Right forelimb (tissue), 1 donor: ENCODE data around the gene CAPN12.
A peak's percentile ranks its signal among the peaks of the same experiment; 100 is the strongest.
"Not testable (repeated sequence)": the region's sequence is repeated elsewhere in the genome, so short reads cannot be mapped to it uniquely, and the experiment has no call there.

ENCODE experiments used
- DNase-seq: peaks from one replicate; pipeline ENCODE4 v3.0.0-alpha.2; 2018

Gene CAPN12

DNA sequence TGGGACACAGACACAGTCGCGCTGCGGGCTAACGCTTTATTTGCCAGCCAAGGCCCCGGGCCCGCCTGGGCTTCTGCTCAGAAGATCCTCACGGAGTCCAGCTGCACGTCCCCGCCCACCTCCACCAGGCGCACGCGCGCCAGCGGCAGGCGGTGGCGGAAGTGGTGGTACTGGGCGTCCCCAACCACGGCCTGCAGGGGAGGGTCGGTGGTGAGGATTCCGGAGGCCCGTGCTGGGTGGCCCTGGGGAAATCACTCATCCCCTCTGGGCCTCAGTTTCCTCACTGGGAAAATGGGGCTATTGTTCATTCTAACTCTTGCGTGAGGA lies 26.6 kb upstream of the CAPN12 start:
- DNase-seq, result not testable (repeated sequence)

DNA sequence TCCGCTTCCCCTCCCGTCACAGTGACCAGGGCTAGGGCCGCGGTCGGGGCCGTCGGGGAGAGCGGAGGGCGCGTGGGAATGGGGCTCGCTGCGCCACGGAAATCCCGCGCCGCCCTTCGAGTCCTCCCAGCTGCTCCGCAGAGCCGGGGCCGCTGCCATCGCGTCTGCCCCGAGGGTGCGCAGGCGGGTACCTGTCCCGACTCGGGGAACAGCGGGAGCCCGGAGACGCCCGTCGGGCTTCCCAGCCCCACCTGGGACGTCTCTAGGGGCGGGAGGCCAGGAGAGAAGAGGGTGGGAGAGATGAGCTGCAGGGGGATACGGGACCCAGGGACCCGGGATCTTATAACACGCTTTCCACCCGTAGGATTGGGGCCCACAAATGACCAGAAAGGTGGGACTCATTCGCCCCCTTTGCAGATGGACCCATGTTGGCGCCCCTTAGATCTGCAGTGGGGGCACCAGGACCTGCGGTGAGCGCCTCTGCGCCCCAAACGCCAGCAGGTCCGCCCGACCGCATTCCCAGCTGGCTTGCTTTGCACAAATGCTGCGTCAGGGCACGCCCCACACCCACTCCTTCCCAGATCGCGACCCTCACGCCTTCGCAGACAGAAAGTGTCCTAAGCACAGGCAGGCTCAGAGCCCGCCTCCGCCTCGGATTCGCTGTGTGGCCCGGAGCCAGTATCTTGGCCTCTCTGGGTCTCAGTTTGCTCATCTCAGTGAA lies 26.1 kb upstream of the CAPN12 start:
- not testable (repeated sequence) for DNase-seq

DNA sequence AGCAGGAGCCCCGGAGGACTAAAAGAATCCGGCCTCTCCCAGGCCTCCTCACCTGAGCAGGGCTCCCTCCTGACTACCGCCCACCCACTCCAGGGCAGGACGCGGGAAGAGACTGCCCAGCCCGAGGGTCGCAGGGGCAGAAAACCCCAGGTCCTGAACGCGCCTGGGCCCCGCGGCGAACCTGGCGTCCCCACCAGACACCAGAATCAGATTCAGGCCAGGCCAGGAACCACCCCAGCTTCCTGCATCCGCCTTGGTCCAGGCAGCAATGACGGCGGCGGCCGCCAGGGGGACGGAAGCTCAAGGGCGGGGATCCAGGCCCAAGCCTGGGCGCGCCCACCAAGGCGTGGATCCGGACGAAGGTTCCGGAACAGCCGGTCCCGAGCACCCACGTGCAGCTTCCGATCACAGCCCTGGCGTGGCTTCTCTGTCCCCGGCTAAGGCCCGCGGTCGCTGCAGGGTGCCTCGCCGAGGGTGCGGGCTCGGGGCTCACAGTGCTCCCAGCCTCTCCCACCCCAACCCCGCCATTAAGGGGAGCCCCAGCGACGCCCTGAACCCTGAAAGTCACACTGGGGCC lies 25.4 kb upstream of the CAPN12 start:
- peak; percentile 90 for DNase-seq

DNA sequence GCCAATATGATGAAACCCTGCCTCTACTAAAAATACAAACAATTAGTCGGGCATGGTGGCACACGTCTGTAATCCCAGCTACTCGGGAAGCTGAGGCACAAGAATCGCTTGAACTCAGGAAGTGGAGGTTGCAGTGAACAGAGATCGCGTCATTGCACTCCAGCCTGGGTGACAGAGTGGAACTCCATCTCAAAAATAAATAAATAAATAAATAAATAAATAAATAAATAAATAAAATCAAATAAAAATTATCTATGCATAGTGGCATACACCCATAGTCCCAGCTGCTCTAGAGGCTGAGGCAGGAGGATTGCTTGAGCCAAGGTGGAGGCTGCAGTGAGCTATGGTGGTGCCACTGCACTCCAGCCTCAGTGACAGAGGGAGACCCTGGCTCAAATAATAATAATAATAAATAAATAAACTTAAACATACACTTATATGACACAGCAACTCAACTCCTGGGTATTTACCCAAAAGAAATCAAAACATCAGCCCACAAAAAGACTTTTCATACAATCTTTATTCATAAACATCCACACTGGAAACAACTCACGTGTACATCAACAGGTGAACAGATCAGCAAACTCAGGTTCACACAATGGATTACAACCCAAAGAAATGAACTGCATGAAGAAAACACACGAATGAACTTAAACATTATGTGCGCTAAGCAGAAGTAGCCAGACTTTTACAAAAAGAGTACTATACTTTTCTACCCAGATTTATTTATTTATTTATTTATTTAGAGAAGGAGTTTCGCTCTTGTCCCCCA lies 22.2 kb upstream of the CAPN12 start:
- no peak for DNase-seq

DNA sequence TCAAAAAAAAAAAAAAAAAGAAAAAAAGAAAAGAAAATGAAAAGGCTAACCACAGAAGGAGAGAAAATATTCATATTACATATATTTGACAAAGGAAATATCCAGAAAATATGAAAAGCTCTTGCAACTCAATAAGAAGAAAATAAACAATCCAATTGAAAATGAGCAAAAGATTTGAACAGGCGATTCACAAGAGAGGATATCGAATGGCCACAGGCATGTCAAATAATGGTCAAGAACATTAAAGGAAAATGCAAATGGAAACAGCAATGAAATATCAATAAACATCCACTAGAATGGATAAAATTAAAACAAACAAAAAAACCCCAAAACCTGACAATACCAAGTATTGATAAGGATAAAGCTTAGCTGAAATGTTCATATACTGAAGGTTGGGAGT lies 20.9 kb upstream of the CAPN12 start:
- DNase-seq, result no peak

DNA sequence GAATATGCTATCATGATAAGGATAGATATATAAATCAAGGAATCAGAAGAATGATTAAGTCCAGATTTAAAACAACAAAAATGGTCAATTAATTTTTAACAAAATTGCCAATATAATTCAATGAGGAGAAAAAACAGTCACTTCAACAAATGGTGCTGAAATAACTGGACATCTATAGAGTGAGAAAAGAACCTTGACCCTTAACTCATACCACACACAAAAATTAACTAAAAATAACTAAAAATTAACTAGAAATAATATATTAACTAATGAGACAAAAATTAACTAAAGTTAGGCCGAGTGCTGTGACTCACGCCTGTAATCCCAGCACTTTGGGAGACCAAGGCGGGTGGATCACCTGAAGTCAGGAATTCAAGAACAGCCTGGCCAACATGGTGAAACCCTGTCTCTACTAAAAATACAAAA lies 19.5 kb upstream of the CAPN12 start:
- no peak for DNase-seq

DNA sequence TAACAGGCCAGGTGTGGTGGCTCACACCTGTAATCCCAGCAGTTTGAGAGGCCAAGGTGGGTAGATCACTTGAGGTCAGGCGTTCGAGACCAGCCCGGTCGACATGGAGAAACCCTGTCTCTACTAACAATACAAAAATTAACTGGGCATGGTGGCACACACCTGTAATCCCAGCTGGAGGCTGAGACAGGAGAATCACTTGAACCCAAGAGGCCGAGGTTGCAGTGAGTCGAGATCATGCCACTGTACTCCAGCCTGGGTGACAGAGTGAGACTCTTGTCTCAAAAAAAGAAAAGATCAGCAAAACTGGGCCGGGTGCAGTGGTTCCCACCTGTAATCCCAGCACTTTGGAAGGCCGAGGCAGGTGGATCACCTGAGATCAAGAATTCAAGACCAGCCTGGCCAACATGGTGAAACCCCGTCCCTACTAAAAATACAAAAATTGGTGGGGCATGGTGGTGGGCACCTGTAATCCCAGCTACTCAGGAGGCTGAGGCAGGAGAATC lies 17.7 kb upstream of the CAPN12 start:
- DNase-seq, result not testable (repeated sequence)

DNA sequence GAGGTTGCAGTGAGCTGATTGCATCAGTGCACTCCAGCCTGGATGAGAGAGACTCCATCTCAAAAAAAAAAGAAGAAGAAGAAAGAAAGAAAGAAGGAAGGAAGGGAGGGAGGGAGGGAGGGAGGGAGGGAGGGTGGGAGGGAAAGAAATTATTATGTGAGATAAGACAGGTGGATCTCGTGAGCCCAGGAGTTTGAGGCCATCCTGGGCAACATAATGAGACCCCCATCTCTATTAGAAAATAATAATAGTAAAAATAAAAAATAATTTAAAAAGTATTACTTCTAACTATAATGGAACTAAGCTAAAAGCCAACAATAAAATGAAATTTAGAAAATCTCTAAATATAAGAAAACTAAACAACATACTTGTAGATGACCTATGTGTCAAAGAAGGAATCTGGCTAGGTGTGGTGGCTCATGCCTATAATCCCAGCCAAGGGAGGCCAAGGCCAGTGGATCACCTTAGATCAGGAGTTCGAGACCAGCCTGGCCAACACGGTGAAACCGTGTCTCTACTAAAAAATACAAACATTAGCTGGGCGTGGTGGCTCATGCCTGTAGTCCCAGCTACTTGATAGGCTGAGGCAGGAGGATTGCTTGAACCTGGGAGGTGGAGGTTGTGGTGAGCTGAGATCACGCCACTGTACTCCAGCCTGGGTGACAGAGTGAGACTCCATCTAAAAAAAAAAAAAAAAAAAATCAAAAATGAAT lies 16.7 kb upstream of the CAPN12 start:
- not testable (repeated sequence) for DNase-seq

DNA sequence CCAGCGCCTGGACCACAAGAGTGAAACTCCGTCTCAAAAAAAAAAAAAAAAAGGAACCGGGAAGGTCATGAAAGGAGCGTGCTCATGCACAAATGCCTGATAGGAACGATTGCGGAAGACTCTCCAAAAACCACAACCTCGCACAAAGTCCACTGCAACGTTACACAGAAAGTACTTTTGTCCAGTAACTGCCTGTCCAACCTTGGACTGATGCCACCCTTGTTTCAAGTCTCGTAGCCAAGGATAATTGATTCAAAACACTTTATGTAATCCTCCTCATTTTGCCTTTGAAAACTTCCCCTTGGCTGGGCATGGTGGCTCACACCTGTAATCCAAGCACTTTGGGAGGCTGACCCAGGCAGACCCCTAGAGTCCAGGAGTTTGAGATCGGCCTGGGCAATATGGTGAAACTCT lies 15.3 kb upstream of the CAPN12 start:
- no peak for DNase-seq

DNA sequence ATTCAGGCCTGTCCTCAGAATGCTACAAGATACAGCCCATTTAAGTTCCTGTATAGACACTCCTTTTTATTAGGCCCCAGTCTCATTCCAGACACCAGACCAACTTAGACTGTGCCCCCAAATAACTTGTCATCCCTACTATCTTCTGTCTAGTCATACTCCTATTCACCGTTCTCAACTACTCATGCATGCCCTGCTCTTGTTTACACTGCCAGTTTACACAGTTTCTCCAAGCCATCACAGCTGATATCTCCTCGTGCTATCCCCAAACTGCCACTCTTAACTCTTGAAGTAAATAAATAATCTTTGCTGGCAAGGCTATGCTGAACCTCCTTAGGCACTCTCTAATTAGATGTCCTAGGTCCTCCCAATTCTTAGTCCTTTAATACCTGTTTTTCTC lies 9.9 kb upstream of the CAPN12 start:
- not testable (repeated sequence) for DNase-seq

DNA sequence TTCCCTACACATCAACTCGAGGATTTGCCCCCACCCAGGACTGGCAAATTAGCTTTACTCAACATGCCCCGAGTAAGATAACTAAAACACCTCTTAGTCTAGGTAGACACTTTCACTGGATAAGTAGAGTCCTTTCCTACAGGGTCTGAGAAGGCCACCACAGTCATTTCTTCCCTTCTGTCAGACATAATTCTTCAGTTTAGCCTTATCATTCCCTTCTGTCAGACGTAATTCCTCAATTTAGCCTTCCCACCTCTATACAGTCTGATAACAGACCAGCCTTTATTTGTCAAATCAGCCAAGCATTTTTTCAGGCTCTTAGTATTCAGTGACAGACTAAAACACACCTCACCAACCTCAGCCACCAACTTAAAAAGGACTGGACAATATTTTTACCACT lies 9.5 kb upstream of the CAPN12 start:
- not testable (repeated sequence) for DNase-seq

DNA sequence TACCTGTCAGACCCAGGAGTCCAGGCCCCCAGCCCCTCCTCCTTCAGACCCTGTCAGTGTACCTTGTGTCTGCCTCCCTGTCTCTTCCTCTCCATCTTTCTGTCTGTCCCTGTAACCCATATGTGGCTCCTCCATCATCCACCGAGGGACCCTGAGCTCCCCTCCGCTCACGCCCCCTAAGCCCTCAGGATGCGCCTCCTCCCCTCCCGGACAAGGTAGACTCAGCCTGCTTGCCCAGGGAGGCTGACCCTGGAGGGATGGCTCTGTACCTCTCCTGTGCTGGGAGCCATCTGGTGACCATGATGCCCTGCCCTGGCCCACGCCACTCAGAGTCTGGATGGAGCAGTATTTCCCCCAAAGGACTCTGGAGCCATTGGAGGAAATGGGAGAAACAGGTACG lies 1.0 kb upstream of the CAPN12 start:
- DNase-seq, result no peak

DNA sequence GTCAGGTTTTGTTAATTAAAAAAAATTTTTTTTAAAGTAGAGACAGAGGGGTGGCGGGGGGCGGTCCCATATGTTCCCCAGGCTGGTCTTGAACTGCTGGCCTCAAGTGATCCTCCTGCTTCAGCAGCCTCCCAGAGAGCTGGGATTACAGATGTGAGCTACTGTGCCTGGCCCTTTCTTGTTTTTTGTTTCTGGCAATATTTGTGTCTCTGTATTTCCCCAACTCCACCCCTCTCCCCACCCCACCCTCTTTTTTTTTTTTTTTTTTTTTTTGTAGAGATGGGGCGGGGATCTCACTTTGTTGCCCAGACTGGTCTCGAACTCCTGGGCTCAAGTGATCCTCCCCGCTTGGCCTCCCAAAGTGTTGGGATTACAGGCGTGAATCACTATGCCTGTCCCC lies 600 bp upstream of the CAPN12 start:
- no peak for DNase-seq

DNA sequence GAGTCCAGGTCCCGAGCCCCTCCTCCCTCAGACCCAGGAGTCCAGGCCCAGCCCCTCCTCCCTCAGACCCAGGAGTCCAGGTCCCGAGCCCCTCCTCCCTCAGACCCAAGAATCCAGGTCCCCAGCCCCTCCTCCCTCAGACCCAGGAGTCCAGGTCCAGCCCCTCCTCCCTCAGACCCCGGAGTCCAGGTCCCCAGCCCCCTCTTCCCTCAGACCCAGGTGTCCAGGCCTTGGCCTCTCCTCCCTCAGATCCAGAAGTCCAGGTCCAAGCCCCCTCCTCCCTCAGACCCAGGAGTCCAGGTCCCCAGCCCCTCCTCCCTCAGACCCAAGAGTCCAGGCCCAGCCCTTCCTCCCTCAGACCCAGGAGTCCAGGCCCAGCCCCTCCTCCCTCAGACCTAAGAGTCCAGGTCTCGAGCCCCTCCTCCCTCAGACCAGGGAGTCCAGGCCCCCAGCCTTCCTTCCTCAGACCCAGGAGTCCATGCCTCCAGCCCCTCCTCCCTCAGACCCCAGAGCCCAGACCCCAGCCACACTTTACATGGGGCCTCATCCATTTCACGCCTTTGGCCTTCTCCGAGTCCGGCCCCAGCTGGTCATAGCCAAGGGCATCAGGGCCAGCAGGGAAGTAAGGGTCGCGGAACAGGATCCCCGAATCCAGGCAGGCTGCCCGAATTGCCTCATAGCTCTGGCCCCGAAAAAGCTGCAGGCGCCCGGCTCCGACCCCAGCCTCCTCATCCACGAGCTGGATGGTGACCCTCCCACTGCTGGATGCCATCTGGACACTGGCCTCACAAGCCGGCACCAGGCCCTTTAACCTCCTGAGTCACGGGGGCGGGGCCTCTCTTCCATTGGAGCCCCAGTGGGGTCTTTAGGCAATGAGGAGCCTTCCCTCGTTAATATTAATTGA lies 628 bp downstream of the CAPN12 start:
- no peak for DNase-seq

DNA sequence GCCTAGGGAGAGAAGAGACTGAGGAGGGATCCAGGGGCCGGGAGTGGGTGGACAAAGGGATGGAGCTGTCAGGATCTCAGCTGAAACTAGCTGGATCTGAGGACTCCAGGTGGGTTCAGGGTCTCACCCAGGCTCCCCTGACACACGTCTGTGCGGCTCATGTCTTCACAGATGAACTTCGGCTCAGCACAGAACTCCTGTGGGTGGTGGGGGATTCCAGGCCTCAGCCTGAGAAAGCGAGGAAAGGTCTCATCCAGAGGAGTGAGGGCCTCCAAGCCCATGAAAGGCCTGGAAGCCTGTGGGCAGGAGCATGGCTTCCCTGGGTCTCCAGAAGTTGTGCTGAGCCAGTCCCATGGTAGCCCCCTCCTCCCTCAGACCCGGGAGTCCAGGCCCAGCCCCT lies 1.4 kb downstream of the CAPN12 start:
- DNase-seq, result no peak

DNA sequence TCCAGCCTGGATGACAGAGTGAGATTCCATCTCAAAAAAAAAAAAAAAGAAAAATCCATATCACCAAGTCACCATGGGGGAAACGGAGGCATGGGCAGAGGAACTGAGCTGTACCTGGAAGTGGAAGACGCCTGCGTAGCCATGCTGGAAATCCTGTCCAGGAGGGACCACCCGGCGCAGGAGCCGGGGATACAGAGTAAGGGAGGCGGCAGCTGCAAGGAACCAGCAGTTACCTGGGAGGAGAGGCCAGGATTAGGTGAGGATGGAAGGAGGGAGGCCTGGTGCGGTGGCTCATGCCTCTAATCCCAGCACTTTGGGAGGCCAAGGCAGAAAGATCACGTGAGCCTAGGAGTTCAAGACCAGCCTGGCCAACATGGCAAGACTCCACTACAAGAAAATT lies 2.0 kb downstream of the CAPN12 start:
- DNase-seq, result no peak

DNA sequence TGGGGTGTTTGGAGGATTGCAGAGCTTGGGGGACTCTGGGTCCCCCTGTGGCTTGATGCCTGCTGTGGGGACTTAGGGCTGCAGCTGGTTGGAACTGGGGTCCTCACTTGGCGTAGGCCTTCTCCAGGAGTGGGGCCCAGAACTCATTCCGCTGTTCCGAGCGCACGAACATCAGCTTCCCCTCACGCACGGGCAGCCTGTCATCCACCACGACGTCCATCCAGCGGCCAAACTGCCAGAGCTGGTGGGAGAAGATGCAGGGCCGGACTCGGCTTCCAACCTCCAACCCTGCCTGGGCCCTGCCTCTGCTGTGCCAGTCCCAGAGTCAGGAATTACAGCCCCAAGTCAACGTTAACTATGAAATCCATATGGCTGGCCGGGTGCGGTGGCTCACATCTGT lies 2.6 kb downstream of the CAPN12 start:
- DNase-seq, result no peak

DNA sequence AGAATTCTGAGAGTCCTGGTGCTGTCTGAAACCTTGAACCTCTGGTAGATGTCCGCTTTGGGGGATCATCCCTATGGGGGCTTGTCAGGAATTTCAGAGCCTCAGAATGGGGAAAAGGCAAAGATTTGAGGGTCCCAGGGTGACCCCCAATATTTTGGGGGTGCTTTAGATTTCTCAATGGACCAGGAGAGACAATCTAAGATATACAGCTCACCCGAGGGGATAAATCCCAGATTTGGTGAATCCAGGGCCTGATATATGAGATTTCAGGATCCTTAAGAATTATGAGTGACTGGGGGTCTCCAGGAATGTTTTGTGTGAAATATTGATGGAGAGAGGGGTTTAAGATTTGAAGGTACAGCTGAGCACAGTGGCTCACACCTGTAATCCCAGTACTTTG lies 3.3 kb downstream of the CAPN12 start:
- DNase-seq, result no peak

DNA sequence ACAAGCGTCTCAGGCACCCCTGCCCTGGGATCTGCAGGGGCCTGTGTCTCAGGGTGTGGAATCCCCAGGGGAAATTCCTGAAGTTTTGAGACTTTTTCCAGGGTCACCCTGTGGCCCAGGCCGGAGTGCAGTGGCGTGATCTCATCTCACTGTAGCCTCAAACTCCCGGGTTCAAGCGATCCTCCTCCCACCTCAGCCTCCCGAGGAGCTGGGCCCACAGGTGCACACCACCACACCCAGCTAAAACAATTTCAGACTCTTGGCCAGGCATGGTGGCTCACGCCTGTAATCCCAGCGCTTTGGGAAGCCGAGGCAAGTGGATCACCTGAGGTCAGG lies 4.0 kb downstream of the CAPN12 start:
- DNase-seq, result no peak

DNA sequence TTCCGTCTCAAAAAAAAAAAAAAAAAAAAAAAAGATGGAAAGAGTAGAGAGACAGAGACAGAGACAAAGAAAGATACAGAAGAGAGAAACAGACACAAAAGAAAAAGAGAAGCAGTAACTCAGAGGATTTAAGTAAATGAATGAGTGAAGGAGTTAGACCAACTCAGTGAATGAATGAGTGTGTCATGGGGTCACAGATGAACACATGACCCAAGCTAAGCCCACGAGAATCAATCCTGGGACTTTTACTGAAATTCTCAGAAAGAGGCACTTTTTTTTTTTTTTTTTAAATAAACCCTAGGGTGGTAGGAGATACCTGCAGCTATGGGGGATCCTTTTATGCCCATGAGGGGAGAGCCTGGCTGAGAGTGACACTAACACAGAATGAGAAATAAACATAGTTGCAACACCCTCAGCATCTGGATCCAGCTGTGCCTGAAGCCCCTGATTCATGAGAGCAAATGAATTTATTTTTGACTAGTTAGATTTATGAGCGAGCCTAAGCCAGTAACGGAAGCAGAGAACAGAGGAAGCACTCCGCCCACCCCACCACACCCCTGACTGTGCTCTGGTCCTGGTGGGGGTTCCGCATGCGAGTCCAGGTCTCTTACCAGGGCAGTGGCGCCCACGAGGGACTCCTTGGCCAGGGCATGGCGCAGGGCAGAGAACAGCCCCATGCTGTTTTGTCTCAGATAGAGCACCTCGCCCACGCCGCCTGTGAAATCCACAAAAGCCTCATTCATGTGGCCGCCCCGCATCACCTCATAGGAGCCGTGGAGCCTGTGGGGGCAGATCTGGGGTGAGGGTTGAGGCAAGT lies 4.6 kb downstream of the CAPN12 start:
- no peak for DNase-seq

DNA sequence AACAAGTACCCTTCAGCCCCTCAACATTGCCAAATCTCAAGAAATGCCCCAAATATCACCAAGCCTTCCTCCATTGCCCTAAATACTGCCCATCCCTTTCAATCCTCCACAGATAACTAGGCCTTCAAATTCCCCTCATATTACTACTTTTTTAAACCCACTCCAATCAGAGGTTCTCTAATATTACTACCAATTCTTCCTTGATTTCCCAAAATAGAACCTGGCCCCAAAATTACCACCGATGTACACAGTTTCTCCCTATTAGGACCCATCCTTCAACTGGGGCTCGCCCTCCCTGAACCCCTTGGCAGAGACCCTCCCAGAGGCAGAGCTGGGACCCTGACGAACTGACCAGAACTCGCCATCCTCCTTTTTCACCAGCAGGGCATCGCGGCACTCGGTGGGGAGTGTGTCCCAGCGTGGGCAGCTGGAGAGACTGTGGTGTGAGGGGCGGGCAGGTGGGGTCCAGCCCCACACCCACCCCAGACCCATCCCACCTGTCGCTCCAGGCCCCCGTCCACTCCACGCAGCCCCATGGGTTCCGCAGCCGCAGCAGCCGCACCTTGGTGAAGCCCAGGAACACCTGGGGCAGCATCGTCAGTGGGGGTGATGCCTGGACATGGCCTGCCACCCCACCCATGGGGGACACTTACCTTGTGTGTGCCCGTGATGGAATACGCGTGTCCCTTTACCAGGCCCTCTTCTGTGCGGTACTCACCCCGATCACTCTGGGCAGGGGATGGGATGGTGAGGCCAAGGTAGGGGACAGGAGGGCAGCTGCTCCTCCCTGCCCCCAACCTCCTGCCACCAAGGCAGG lies 6.1 kb downstream of the CAPN12 start:
- DNase-seq, result no peak
